ENCODE measurements around the gene MAST4.
A peak's percentile ranks its signal among the peaks of the same experiment; 100 is the strongest.
"Not testable (repeated sequence)": the region's sequence is repeated elsewhere in the genome, so short reads cannot be mapped to it uniquely, and the experiment has no call there.

MAST4 gene

GRCh38 chr5:67149057-67149950 lies 553.1 kb downstream of the MAST4 start:
- DNase-seq (ENCODE audit: low read depth in 1 of 2, low spot score in 1 of 2), result no peak

GRCh38 chr5:67149951-67150523 lies 553.8 kb downstream of the MAST4 start:
- no peak for DNase-seq (ENCODE audit: low read depth in 1 of 2, low spot score in 1 of 2)

GRCh38 chr5:67152400-67152799 lies 556.2 kb downstream of the MAST4 start:
- DNase-seq (ENCODE audit: low read depth in 1 of 2, low spot score in 1 of 2), result no peak

- DNase-seq (ENCODE audit: low read depth in 1 of 2, low spot score in 1 of 2), result no peak
Measured at GRCh38 chr5:67153292-67153691, 557.1 kb downstream of the MAST4 start.

- no peak for DNase-seq (ENCODE audit: low read depth in 1 of 2, low spot score in 1 of 2)
Measured at GRCh38 chr5:67154556-67155206, 558.5 kb downstream of the MAST4 start.

- DNase-seq (ENCODE audit: low read depth in 1 of 2, low spot score in 1 of 2), result peak; percentile 13 to 25
Measured at GRCh38 chr5:67156976-67157583, 560.9 kb downstream of the MAST4 start.

GRCh38 chr5:67160272-67160671 lies 564.1 kb downstream of the MAST4 start:
- DNase-seq (ENCODE audit: low read depth in 1 of 2, low spot score in 1 of 2), result no peak

GRCh38 chr5:67160985-67161384 lies 564.8 kb downstream of the MAST4 start:
- peak in 1 of 2 donors; percentile 9 for DNase-seq (ENCODE audit: low read depth in 1 of 2, low spot score in 1 of 2)

- DNase-seq (ENCODE audit: low read depth in 1 of 2, low spot score in 1 of 2), result no peak
Measured at GRCh38 chr5:67161767-67162166, 565.6 kb downstream of the MAST4 start.

GRCh38 chr5:67163231-67163756 lies 567.1 kb downstream of the MAST4 start:
- DNase-seq (ENCODE audit: low read depth in 1 of 2, low spot score in 1 of 2), result no peak

GRCh38 chr5:67163863-67164595 lies 567.8 kb downstream of the MAST4 start:
- DNase-seq (ENCODE audit: low read depth in 1 of 2, low spot score in 1 of 2), result no peak

- DNase-seq (ENCODE audit: low read depth in 1 of 2, low spot score in 1 of 2), result no peak
Measured at GRCh38 chr5:67164856-67165525, 568.8 kb downstream of the MAST4 start.

GRCh38 chr5:67165526-67166459 lies 569.6 kb downstream of the MAST4 start:
- DNase-seq (ENCODE audit: low read depth in 1 of 2, low spot score in 1 of 2), result peak; percentile 61 to 62

GRCh38 chr5:67166460-67167285 lies 570.5 kb downstream of the MAST4 start:
- DNase-seq (ENCODE audit: low read depth in 1 of 2, low spot score in 1 of 2), result peak; percentile 41 to 61

GRCh38 chr5:67168069-67168468 lies 571.9 kb downstream of the MAST4 start:
- no peak for DNase-seq (ENCODE audit: low read depth in 1 of 2, low spot score in 1 of 2)

- DNase-seq (ENCODE audit: low read depth in 1 of 2, low spot score in 1 of 2), result no peak
Measured at GRCh38 chr5:67170767-67171166, 574.6 kb downstream of the MAST4 start.

- DNase-seq (ENCODE audit: low read depth in 1 of 2, low spot score in 1 of 2), result not testable (repeated sequence)
Measured at GRCh38 chr5:67173351-67173750, 577.2 kb downstream of the MAST4 start.

GRCh38 chr5:67173959-67174358 lies 577.8 kb downstream of the MAST4 start:
- DNase-seq (ENCODE audit: low read depth in 1 of 2, low spot score in 1 of 2), result no peak
